ENCODE data around the gene SEMA4D.

SEMA4D gene

GRCh38 chr9:89495824-89496560, 1.9 kb downstream of the SEMA4D start:
- TF ChIP-seq CTCF (IDR thresholded peaks at IDR 0.05; ENCODE audit: low read depth, low read length), result no peak
- no peak overlapping the region for H3K4me3 ChIP-seq (ENCODE audit: low read depth, low read length)

- no peak for TF ChIP-seq CTCF (IDR thresholded peaks at IDR 0.05; ENCODE audit: low read depth, low read length)
Measured at GRCh38 chr9:89494199-89494598, 3.7 kb downstream of the SEMA4D start.

GRCh38 chr9:89493671-89494070, 4.2 kb downstream of the SEMA4D start:
- TF ChIP-seq CTCF (IDR thresholded peaks at IDR 0.05; ENCODE audit: low read depth, low read length), result no peak
- H3K4me3 ChIP-seq (ENCODE audit: low read depth, low read length), result no peak overlapping the region

More at GRCh38 chr9:89494199-89494598, 3.7 kb downstream of the SEMA4D start:
- H3K4me3 ChIP-seq (ENCODE audit: low read depth, low read length), result no peak overlapping the region

GRCh38 chr9:89493181-89493580, 4.7 kb downstream of the SEMA4D start:
- H3K4me3 ChIP-seq (ENCODE audit: low read depth, low read length), result no peak overlapping the region
- TF ChIP-seq CTCF (IDR thresholded peaks at IDR 0.05; ENCODE audit: low read depth, low read length), result no peak

- no peak overlapping the region for H3K4me3 ChIP-seq (ENCODE audit: low read depth, low read length)
- TF ChIP-seq CTCF (IDR thresholded peaks at IDR 0.05; ENCODE audit: low read depth, low read length), result no peak
Measured at GRCh38 chr9:89492586-89492985, 5.3 kb downstream of the SEMA4D start.

- H3K4me3 ChIP-seq (ENCODE audit: low read depth, low read length), result no peak overlapping the region
- TF ChIP-seq CTCF (IDR thresholded peaks at IDR 0.05; ENCODE audit: low read depth, low read length), result no peak
Measured at GRCh38 chr9:89491694-89492093, 6.2 kb downstream of the SEMA4D start.

- no peak for TF ChIP-seq CTCF (IDR thresholded peaks at IDR 0.05; ENCODE audit: low read depth, low read length)
- no peak overlapping the region for H3K4me3 ChIP-seq (ENCODE audit: low read depth, low read length)
Measured at GRCh38 chr9:89489548-89490530, 8.1 kb downstream of the SEMA4D start.

Measured in WI38 (cell line).